OCI-LY1 (cell line): ENCODE data around the gene POU3F2.

Experiments
- H2AFZ ChIP-seq: fragments of 200-600 bp; sonication (generic), shearing (Covaris generic); 2 replicates; pipeline ENCODE4 v1.6.0; 2014; ENCODE audit warnings: antibody characterized with exemption, mild to moderate bottlenecking, low read length
- H3F3A ChIP-seq: fragments of 200-600 bp; sonication (generic), shearing (Covaris generic); 2 replicates; pipeline ENCODE4 v1.6.0; 2014; ENCODE audit warnings: mild to moderate bottlenecking, antibody characterized with exemption, low read length, moderate library complexity; ENCODE audit not compliant: insufficient read depth
- H3K27ac ChIP-seq: fragments of 200-600 bp; sonication (generic); 2 replicates; pipeline ENCODE4 v1.5.1; 2014; ENCODE audit warnings: low read length, mixed run types, mild to moderate bottlenecking, low read depth; ENCODE audit not compliant: poor library complexity, severe bottlenecking
- H3K27me3 ChIP-seq: fragments of 200-600 bp; sonication (generic); 2 replicates; pipeline ENCODE4 v1.6.0; 2014; ENCODE audit warnings: antibody characterized with exemption, mild to moderate bottlenecking, low read length, moderate library complexity; ENCODE audit not compliant: insufficient read depth
- H3K36me3 ChIP-seq: fragments of 200-600 bp; sonication (generic); 2 replicates; pipeline ENCODE4 v1.6.1; 2014; ENCODE audit warnings: mild to moderate bottlenecking, antibody characterized with exemption, low read length, moderate library complexity, mixed read lengths; ENCODE audit not compliant: insufficient read depth
- H3K4me1 ChIP-seq: fragments of 200-600 bp; sonication (generic); 2 replicates; pipeline ENCODE4 v1.5.1; 2014; ENCODE audit warnings: mild to moderate bottlenecking, low read length, moderate library complexity; ENCODE audit not compliant: insufficient read depth, severe bottlenecking
- H3K4me2 ChIP-seq: fragments of 200-600 bp; sonication (generic), shearing (Covaris generic); 2 replicates; pipeline ENCODE4 v1.6.1; 2014; ENCODE audit warnings: low read length
- H3K4me3 ChIP-seq: fragments of 200-600 bp; sonication (generic); 2 replicates; pipeline ENCODE4 v1.5.1; 2014; ENCODE audit warnings: low read length, low read depth, mild to moderate bottlenecking, mixed read lengths; ENCODE audit not compliant: poor library complexity, severe bottlenecking
- H3K79me2 ChIP-seq: fragments of 200-600 bp; shearing (Covaris generic); 2 replicates; pipeline ENCODE4 v1.6.1; 2016; ENCODE audit warnings: mixed run types, low read length, mixed read lengths; ENCODE audit not compliant: insufficient read depth
- H3K9ac ChIP-seq: fragments of 200-600 bp; sonication (generic), shearing (Covaris generic); 2 replicates; pipeline ENCODE4 v1.6.1; 2014; ENCODE audit warnings: mild to moderate bottlenecking, low read length, mixed read lengths
- H3K9me2 ChIP-seq: fragments of 200-600 bp; sonication (generic), shearing (Covaris generic); 2 replicates; pipeline ENCODE4 v1.6.1; 2014; ENCODE audit warnings: low read depth, mild to moderate bottlenecking, low read length, mixed read lengths
- H3K9me3 ChIP-seq: fragments of 200-600 bp; shearing (Covaris generic); 2 replicates; pipeline ENCODE4 v1.6.1; 2014; ENCODE audit warnings: low read length, mixed read lengths
- H4K20me1 ChIP-seq: fragments of 200-600 bp; sonication (generic), shearing (Covaris generic); 2 replicates; pipeline ENCODE4 v1.6.0; 2016; ENCODE audit warnings: mild to moderate bottlenecking, low read length; ENCODE audit not compliant: insufficient read depth
- EZH2 ChIP-seq: fragments of 200-600 bp; sonication (generic), shearing (Covaris generic); IDR thresholded peaks from 2 replicates; pipeline ENCODE4 v1.8.0; 2017; ENCODE audit warnings: borderline replicate concordance, mixed run types, mild to moderate bottlenecking, antibody characterized with exemption, low read length, moderate library complexity, mixed read lengths
- TF ChIP-seq, protein P1 (sequence below): fragments of 200-600 bp; sonication (generic), shearing (Covaris generic); IDR thresholded peaks from 2 replicates; pipeline ENCODE4 v1.5.1; 2017; ENCODE audit warnings: mild to moderate bottlenecking, antibody characterized with exemption, low read length, moderate library complexity, mixed read lengths

POU3F2 gene

DNA sequence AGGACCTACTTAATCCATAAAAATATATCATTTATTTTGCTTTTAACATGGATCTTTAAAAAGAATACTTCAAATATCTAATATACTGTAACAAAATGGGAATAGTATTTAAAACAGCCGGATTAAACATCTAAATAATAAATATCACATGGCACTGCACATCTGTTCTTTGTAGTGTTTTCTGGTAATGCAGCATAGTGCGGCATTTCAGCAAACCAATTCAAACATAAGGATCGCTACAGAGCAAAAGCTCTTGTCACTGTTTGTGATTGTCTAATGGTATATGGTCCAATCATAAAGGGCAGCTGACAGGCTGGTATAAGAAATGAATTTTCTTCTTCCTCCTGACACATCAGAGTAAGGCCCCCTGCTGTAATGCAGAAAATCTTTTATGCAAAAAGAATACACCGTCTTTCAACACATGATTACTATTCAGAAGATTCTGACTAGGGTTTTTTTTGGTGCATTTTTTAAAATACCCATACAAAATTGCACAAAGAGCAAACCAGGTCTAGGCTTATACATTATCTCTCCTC is 40.0 kb upstream of the POU3F2 start:
- TF ChIP-seq, protein P1, sequence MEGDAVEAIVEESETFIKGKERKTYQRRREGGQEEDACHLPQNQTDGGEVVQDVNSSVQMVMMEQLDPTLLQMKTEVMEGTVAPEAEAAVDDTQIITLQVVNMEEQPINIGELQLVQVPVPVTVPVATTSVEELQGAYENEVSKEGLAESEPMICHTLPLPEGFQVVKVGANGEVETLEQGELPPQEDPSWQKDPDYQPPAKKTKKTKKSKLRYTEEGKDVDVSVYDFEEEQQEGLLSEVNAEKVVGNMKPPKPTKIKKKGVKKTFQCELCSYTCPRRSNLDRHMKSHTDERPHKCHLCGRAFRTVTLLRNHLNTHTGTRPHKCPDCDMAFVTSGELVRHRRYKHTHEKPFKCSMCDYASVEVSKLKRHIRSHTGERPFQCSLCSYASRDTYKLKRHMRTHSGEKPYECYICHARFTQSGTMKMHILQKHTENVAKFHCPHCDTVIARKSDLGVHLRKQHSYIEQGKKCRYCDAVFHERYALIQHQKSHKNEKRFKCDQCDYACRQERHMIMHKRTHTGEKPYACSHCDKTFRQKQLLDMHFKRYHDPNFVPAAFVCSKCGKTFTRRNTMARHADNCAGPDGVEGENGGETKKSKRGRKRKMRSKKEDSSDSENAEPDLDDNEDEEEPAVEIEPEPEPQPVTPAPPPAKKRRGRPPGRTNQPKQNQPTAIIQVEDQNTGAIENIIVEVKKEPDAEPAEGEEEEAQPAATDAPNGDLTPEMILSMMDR = no peak
- no peak for TF ChIP-seq EZH2
- no peaks in the 10 kb centered on the region for H3K27me3 ChIP-seq
- no peaks in the 10 kb centered on the region for H3K36me3 ChIP-seq
- H3K4me1 ChIP-seq = no peaks in the 10 kb centered on the region
- no peaks in the 10 kb centered on the region for H4K20me1 ChIP-seq
- no peaks in the 10 kb centered on the region for H3K9me2 ChIP-seq
- H3K4me3 ChIP-seq = no peak overlapping the region
- no peaks in the 10 kb centered on the region for H3F3A ChIP-seq
- H2AFZ ChIP-seq = no peak overlapping the region
- no peaks in the 10 kb centered on the region for H3K79me2 ChIP-seq
- no peak overlapping the region for H3K4me2 ChIP-seq
- H3K9ac ChIP-seq = no peak overlapping the region
- H3K27ac ChIP-seq = no peak overlapping the region
- no peaks in the 10 kb centered on the region for H3K9me3 ChIP-seq

DNA sequence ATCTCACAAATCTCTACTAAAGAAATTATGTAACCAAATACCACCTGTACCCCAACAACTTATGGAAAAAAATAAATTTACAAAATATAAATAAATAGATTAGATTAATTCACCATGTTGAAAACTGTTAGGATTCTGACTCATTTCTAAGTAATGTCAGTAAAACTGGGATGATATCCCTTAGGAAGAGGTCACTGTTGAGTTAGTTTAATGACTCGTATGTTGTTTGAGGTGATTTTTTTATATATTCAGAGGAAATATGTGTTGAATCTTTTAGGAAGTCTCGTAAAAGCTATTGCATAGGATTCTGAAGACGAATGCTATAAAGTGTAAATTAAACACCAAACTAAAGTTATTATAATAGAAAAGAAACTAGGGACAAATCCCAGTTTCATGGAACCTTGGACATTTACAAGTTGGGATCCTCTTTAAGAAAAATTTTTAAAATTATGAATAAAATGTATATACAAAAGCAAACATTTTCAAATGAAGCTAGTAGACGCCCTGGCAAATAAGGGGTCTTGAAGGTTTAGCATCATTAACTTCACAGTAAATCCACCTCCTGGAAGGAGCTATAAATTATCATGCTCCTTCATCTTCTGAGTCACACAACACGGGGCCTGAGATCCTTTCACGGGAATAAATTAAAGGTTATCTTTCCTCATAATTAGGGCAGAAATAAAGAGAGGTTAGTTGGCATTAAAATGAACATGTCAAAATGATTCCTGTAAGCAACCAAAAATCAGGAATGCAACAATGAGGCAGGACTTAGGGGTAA is 37.0 kb upstream of the POU3F2 start:
- H3K27ac ChIP-seq = no peak overlapping the region
- H3K79me2 ChIP-seq = no peaks in the 10 kb centered on the region
- no peaks in the 10 kb centered on the region for H3K4me1 ChIP-seq
- TF ChIP-seq, protein P1 = no peak
- TF ChIP-seq EZH2 = no peak
- H3K9me2 ChIP-seq = no peaks in the 10 kb centered on the region
- H3F3A ChIP-seq = no peaks in the 10 kb centered on the region
- H3K36me3 ChIP-seq = no peaks in the 10 kb centered on the region
- no peak overlapping the region for H3K9ac ChIP-seq
- H2AFZ ChIP-seq = no peak overlapping the region
- no peaks in the 10 kb centered on the region for H3K9me3 ChIP-seq
- H3K27me3 ChIP-seq = no peaks in the 10 kb centered on the region
- H3K4me3 ChIP-seq = no peak overlapping the region
- no peak overlapping the region for H3K4me2 ChIP-seq
- no peaks in the 10 kb centered on the region for H4K20me1 ChIP-seq

DNA sequence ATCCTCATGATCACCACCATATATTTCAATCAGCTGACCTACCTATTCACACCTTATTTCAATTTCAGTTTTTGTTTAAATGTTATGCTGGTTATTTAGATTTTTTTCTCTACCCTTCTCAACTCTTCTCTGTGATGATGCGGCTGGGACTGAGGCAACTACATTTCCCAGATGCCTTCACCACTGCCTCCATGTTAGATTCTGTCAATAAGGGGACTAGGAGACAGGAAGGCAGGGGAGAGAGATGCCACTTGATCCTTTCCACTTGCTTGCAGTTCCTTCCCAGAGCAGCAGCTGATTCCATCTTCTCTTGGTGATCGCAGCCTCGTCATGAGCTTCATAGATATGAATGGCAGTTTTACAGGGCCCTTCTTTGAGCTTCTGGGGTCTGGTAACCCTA is 33.5 kb upstream of the POU3F2 start:
- no peak for TF ChIP-seq EZH2
- TF ChIP-seq, protein P1 = no peak
- no peak overlapping the region for H3K27ac ChIP-seq
- H3K27me3 ChIP-seq = no peaks in the 10 kb centered on the region
- no peaks in the 10 kb centered on the region for H3K4me1 ChIP-seq
- H2AFZ ChIP-seq = no peak overlapping the region
- H3K4me2 ChIP-seq = no peak overlapping the region
- no peaks in the 10 kb centered on the region for H4K20me1 ChIP-seq
- no peak overlapping the region for H3K4me3 ChIP-seq
- no peaks in the 10 kb centered on the region for H3K9me2 ChIP-seq
- no peak overlapping the region for H3K9ac ChIP-seq
- H3K9me3 ChIP-seq = no peaks in the 10 kb centered on the region
- no peaks in the 10 kb centered on the region for H3F3A ChIP-seq
- no peaks in the 10 kb centered on the region for H3K36me3 ChIP-seq
- no peaks in the 10 kb centered on the region for H3K79me2 ChIP-seq
